ENCODE data around the gene CLCF1.

The CLCF1 gene

DNA sequence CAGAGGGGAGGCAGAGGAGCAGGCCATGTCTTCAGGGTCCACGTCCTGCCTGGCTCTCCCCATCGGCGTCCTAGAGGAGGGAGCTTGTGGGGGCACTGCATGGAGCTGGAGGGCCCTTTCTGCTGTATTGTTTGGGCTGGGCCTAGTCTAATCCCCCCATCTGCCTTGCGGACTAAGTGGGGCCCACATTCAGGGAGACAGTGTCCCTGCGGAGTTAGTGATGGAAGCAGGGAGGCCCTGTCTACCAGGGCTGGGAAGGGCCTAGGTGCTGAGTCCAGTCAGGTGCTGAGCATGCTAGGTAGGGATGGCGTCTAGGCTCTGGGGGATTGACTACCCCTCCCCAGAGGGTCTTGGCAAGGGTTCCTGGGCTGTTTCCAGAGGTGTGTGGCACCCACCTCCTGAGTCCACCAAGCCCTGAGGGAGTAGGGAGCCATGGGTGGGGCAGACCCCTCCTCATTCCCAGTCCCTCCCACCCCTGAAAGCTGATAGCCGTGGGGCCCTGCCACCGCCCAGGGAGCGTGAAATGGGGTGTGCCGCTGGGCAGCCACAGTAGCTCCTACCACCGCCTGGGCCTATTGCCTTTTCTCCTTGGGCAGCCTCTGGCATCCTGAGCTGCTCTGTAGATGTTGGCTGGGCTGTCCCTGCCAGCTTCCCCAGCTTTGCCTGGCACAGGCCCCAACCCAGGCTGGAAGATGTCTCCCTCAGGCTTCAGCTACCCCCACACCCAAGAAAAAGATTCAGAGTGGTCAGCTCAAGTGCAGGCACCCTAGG lies 18.2 kb downstream of the CLCF1 start:
- no peak for DNase-seq

DNA sequence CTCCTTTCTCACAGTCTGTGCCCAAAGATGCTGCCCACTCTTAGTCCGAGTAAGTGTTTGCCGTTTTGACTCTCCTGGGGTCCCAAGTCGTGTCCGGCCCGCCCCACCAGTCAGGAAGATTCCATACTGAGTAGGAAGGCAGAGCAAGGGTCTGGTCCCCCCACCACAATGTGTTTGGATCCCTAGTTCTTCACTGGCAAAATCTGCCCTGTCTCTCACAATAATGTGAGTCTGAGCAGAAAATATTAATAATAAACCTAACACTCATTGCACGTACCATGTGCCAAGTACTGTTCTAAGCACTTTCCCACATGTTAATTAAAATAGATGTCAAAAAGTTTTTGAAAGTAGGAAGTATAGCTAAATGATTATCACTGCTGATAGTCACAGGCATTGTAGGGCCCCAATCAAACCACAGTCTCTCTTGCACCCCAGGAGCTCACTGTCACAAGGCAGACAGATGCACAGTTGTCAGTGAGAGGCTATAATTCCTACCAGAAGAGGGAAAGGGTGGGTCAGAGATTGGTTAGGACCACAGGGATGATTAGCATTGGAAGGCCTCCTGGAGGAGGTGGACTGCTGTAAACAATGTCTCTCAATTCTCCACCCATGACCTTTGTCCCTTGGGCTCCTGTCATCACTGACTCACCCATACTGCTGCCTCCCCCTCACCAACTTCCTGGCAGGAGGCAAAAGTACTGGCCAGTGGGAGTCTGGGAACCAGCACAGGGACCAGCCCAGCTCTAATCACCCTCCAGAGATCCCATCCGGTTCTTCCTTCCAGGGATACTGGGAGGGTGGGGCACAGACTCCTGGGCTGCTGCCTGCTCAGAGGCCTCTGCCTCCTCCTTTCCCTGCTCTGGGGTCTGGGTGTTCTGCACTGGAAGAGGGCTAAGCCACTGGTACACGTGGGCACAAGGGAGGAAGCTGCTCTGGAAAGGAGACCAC lies 19.0 kb downstream of the CLCF1 start:
- no peak for DNase-seq

DNA sequence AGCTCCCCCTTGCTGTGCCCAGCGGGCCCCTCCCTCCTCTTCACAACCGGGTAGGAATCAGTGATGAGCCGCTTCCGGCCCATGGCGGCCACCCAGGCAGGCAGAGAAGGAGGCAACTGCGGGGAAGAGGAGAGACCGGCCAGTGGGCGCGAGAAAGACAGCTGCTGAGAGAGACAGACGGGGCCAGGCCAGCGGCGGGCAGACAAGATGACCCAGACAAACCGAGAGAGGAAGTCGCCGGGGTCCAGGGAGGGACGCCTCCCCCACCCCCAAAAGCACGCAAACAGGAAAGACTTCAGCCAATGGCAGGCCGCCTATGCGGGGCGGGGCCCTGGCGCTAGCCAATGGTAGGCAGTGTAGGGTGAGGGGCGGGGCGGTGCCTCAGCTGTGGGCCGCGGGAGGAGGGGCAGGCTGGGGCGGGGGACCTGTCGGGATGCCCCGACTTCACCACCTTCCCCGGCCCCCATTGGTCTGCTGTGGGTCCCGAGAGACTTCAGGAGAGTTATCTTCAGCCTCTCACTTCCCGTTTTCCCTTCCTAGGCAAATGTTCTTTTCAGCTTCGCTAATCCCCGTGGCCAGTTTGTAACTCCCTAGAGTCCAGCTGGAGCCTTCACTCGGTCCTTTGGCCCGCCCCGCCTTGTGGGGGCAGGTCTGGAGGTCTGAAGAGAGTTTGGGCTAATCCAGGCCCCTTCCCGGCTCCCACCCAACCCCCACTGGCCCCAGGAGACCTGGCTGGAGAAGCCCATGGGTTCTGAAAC lies 19.9 kb downstream of the CLCF1 start, which contains the start of gene POLD4:
POLD4 (minus strand) TSS at position 230 of the 758 bp plus-strand sequence; CDS start at position 83, 147 bp downstream.
- peak; percentile 23 for DNase-seq

- DNase-seq = no peak
These were observed 20.7 kb downstream of the CLCF1 start for GRCh38 chr11:67352546-67353316.

DNA sequence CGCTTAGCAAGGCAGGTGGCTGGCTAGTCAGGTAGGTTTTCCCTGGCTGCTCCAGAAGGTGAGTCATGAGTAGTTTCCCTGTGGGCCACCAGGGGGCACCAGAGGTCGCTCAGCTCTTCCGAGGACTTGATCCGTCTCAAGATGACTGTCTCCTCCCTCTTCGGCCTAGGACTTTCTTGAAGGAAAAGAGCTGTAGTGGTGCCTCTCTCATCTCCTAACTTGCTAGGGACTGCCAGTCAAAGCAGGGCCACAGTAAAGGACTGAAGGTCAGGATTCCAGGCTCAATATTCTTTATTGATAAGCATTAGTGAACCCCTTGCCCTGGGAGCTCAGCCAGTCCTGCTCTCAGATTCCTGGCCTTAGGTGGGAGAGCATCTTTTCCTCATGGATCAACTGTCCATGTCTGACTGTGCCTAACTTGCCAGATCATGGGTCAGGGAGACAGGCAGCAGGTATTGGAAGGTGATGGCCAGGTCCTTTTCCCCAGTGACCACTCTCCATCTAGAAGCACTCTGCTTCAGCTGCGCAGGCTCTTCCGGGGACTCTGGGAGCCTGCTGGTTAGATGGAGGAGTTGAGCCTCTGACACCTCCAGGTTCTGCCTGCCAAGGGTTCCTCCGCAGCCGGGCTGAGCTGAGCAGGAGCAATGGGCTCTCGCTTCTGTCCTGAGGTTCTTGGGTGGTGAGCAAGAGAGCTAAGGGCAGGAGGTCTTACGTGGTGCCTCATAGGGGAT lies 22.0 kb downstream of the CLCF1 start:
- DNase-seq = no peak

DNA sequence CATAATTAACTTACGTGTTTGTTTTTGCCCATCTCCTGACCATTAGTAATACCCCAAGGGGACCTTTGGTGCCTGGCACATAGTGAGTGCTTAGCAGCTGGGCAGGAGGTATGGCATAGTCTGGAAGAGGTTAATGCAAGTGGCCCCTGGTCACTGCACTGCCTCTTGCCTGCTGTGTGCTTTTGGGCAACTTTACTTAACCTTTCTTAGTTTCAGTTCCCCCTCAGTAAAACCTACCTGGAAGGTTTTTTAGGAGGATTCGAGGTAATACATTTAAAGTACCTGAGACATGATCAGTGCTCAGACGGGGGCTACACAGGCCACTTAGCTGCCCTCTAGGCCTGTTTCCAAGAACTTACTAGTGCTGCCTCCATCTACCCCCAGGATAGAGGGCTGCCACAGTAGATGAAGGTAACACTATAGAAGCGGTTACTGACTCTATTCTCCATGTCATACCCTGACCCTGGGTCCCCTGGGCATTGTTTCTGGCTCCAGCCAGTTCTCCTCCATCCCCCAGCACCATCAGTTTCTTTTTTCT lies 23.4 kb downstream of the CLCF1 start:
- no peak for DNase-seq

DNA sequence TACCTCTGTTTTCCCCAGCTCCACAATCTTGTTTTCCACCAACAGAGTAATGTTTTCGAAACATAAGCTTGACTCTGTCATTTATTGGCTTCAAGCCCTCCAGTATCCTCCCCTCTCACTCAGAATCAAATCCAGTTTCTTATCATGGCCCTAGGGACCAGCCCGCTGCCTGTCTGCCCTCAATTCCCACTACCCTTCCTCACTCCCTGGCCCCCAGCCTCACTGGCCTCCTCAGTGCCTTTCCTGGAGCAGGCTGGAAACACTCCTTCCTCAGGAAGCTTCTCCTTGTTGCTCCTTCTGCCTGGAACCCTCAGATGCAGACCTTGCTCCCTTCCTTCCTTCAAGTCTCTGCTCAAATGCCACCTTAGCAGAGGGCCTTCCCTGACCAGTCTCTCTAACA lies 23.9 kb downstream of the CLCF1 start:
- DNase-seq = no peak

DNA sequence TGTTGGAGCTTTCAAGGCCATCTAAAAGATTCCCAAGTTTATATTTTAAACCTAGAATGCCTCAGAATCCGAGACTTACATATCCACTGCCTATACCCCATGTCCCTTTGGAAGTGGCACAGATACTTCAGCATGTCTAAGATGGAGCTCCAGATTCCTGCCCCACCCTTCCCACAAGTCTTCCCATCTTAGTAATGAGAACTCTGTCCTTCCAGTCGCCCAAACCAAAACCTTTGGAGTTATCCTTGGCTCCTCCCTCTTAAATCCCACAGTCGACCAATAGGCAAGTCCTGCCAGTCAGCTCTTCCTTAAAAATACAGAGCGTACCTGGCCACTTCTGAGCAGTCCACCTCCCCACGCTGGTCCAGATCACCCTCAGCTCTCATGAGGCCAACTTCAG lies 24.4 kb downstream of the CLCF1 start:
- DNase-seq = no peak

DNA sequence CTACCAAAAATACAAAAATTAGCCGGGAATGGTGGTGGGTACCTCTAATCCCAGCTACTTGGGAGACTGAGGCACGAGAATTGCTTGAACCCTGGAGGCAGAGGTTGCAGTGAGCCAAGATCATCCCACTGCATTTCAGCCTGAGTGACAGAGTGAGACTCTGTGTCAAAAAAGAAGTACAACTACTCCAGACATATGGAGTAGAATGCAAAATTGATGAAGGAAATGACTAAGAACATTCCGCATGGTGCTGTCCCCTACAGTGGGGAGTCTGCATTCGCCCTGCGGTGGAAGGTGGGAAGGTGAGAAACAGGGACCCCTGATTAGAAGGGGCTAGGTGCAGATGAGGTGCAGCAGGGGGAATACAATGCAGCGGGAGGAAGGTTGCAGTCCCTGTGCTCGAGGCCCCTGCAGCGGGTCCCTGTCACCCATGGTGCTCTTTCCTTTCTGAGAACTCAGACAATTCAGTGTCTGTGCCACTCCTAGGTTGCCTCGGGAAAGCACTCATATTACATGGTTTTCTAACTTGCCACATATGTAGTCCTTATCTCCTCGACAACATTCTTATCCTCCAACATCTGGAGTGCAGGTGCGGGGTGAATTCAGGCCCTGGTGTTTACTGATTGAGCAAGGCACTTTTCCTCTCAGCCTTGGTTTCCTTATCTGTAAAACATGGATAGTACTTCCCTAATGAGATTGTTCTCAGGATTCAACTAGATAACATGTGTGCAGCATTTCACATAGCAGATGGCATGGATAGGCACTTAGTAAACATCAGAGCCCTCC lies 25.2 kb downstream of the CLCF1 start:
- DNase-seq = no peak

DNA sequence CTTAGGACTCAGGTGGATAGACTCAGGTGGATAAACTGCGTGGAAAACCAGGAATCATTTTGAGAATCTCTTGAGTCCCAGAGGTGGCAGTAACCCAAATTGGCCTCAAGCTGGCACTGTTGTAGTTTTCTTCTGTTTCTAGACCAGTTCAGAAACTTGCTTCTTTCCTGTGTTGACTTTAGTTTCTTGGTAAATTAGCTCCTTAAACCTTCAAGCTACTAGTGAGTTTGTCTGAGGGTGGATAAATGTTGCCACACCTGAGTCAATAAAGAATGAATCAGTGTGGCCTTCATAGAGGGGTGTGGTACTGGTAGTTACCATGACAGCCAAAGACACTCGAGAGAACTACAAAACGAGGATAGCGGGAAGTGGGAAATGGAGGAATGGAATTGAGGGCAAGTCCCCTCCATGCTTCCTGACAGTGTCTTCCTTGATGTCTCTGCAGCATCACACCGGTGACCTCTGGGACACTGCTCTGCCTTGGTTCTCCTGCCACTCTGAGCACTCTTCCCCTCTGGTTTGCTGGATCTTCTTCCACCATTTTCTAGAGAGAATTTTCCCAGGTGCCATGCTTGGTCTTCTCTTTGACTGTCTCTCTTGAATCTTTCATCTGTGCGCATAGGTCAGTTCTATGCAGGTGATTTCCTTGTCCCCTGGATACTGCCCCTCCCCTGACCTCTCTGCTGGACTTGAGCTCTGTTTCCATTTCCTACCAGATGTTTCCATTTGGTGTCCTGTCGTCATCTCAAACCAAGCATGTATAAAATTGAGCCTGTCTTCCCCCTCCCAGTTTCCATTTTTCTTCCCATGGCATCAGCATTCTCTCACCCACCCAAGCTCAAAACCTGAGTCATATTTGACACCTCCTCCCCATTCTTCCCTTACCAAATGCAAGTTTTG lies 27.2 kb downstream of the CLCF1 start:
- DNase-seq = no peak

GRCh38 chr11:67345247-67345919 lies 28.0 kb downstream of the CLCF1 start:
- no peak for DNase-seq

DNA sequence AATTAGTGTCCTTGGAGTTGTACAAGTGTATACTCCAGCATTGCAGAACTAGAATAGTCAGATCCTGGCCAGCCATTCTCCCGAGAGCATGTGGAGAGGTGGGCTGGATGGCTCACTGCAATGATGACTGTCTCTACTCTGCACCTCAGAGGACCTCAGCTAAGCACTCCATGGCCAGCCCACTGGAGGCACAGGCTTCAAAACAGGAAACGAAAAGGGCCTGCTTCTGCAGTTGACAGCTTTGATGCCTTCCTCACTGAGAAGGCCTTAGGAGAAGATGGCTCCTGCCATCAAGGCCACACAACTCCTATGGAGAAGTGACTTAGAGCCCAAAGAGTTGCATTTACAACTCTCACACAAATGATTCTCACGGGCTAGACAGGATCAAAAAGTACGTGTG lies 29.1 kb downstream of the CLCF1 start:
- no peak for DNase-seq

DNA sequence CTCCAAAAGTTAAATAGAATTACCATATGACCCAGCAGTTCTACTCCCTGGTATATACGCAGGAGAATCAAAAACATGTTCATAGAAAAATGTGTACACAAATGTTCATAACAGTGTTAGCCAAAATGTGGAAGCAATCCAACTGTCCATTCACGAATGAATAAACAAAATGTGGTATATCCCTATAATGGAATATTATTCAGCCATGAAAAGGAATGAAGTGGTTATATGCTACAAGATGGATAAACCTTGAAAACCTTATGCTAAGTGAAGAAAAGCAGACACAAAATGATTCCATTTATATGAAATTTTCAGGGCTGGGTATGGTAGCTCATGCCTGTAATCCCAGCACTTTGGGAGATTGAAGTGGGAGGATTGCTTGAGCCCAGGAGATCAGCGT lies 36.1 kb downstream of the CLCF1 start:
- no peak for DNase-seq

- no peak for DNase-seq
These were observed 41.2 kb downstream of the CLCF1 start for GRCh38 chr11:67332081-67332691.

- DNase-seq = no peak
These were observed 49.9 kb downstream of the CLCF1 start for GRCh38 chr11:67323526-67323925.

DNA sequence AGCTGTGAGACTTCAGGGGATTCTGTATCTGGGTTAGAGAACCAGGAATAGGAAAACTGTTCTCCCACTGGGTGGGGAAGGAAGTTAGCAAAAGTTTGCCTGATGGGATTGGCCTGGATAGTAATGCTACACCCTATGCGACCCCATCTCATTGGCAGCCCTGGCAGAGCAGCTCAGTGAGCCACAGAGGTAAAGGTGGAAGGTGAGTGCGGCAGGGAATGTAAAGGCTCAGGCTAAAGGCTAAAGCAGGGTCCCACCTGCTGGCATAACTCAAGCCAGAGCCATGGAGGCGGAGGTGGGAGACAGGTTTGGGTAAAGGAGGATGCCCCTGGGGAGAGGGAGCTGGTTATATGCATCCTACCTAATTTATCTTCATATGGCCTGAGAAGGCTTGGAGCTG lies 51.3 kb downstream of the CLCF1 start:
- no peak for DNase-seq

DNA sequence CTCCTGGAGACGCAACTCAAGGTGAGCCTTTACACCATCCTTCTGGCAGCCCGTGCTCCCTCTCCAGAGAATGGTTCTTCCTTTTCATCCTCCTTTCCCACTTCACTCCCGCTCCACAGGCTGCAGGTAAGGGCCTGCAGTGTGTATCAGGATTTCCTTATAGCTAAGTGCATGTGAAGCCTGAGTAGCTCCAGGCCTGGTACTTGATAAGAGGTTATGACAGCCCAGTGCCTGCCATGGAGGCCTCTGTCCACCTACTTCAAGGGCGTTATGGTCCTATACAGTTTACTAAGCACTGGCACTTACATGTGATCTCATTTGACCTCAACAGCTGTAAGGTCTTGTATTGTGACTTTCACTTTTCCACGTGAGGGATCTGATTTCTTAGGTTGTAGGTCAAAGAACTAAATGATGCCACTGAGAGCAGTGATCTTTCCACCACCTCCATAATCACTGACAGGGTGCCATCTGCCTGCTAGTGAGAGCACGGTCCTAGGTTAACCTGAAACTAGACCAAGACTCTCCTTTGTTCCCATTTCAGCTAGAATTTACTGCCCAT lies 52.0 kb downstream of the CLCF1 start:
- DNase-seq = no peak

DNA sequence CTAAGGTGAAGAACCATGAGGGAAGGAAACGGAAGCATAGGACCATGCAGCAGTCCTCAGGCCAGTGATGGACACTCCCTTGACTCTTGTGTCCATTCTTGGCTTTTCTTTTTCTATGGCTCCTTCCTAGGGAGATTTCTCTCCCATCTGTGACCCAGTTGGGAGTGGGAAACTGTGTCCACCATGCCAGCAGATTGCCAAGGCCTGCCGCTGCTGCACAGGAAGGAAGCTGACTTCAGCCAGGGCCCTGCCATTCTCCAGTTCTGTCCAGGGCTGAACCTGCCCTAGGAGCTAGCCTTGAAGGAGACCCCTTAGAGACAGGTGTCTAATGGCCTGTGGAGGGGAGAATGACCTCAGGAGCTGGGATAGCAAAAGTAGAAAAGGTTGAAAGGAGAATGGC lies 52.7 kb downstream of the CLCF1 start:
- DNase-seq = no peak
